HG03565 (cell line): ENCODE data around the gene DOHH.
"Not testable (repeated sequence)": the region's sequence is repeated elsewhere in the genome, so short reads cannot be mapped to it uniquely, and the experiment has no call there.

ENCODE experiments used
- ATAC-seq: cut with Tn5 transposase; IDR thresholded peaks from one replicate; pipeline ENCODE4 v1.9.1; 2021; ENCODE audit warnings: mild to moderate bottlenecking, moderate library complexity; ENCODE audit not compliant: unreplicated experiment

DOHH gene

GRCh38 chr19:3462991-3463713 lies 37.3 kb downstream of the DOHH start:
- ATAC-seq = no peak

GRCh38 chr19:3459965-3460582 lies 40.4 kb downstream of the DOHH start:
- no peak for ATAC-seq

GRCh38 chr19:3459089-3459881 lies 41.2 kb downstream of the DOHH start:
- no peak for ATAC-seq

- no peak for ATAC-seq
These were observed 42.0 kb downstream of the DOHH start for GRCh38 chr19:3458229-3459088.

- no peak for ATAC-seq
These were observed 42.8 kb downstream of the DOHH start for GRCh38 chr19:3457528-3458228.

GRCh38 chr19:3456925-3457527 lies 43.4 kb downstream of the DOHH start:
- no peak for ATAC-seq

GRCh38 chr19:3455960-3456601 lies 44.4 kb downstream of the DOHH start:
- ATAC-seq = no peak

GRCh38 chr19:3455393-3455955 lies 45.0 kb downstream of the DOHH start:
- ATAC-seq = no peak

GRCh38 chr19:3454656-3455392 lies 45.6 kb downstream of the DOHH start:
- ATAC-seq = no peak

- ATAC-seq = no peak
These were observed 46.6 kb downstream of the DOHH start for GRCh38 chr19:3453840-3454239.

- ATAC-seq = not testable (repeated sequence)
These were observed 47.6 kb downstream of the DOHH start for GRCh38 chr19:3452942-3453214.

GRCh38 chr19:3452171-3452941 lies 48.1 kb downstream of the DOHH start:
- no peak for ATAC-seq

GRCh38 chr19:3451451-3451866 lies 49.0 kb downstream of the DOHH start:
- no peak for ATAC-seq

GRCh38 chr19:3450796-3451411 lies 49.6 kb downstream of the DOHH start:
- no peak for ATAC-seq

- ATAC-seq = no peak
These were observed 51.7 kb downstream of the DOHH start for GRCh38 chr19:3448616-3449334.

- ATAC-seq = not testable (repeated sequence)
These were observed 53.8 kb downstream of the DOHH start for GRCh38 chr19:3446657-3447056.
